Dendritic cell treated with granulocyte-macrophage colony-stimulating factor and Interleukin-4, amounts not matched to agents 40 ng/mL and 50 ng/mL, for 4 days (primary cell): Measurements from ENCODE around the gene STARD5.
"Not testable (repeated sequence)": the region's sequence is repeated elsewhere in the genome, so short reads cannot be mapped to it uniquely, and the experiment has no call there.

ENCODE experiments used
- H3K27ac Mint-ChIP-seq: one replicate; pipeline ENCODE4 v1.8.0; 2022; ENCODE audit warnings: mild to moderate bottlenecking, mixed read lengths
- H3K27me3 Mint-ChIP-seq: one replicate; pipeline ENCODE4 v1.8.0; 2022; ENCODE audit warnings: mild to moderate bottlenecking, mixed read lengths
- H3K36me3 Mint-ChIP-seq: one replicate; pipeline ENCODE4 v1.8.0; 2022; ENCODE audit warnings: low read depth, mixed read lengths
- H3K4me1 Mint-ChIP-seq: one replicate; pipeline ENCODE4 v1.8.0; 2022; ENCODE audit warnings: low read depth, mixed read lengths
- H3K4me3 Mint-ChIP-seq: one replicate; pipeline ENCODE4 v1.8.0; 2022; ENCODE audit warnings: mild to moderate bottlenecking, moderate library complexity, mixed read lengths
- H3K9me3 Mint-ChIP-seq: one replicate; pipeline ENCODE4 v1.8.0; 2022; ENCODE audit warnings: mixed read lengths
- intact Hi-C: fragments of 100-400 bp; cut with micrococcal nuclease; formaldehyde crosslinking; loops from one replicate; pipeline ENCODE4 v1.15.0; 2022

Gene STARD5, protein sequence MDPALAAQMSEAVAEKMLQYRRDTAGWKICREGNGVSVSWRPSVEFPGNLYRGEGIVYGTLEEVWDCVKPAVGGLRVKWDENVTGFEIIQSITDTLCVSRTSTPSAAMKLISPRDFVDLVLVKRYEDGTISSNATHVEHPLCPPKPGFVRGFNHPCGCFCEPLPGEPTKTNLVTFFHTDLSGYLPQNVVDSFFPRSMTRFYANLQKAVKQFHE

GRCh38 chr15:81323944-81324881 is at the start of gene STARD5:
STARD5 (minus strand) TSS chr15:81324141; CDS start chr15:81324099, 42 bp downstream.
- Mint-ChIP-seq H3K36me3 (peaks cover 29% of the 10 kb centered on the region), H3K4me1 (peaks cover 32% of the 10 kb centered on the region), H3K27me3 (peaks cover 6% of the 10 kb centered on the region), H3K4me3 (peak within 1 kb of the TSS; percentile 84), H3K9me3 (no peaks in the 10 kb centered on the region), H3K27ac (peak within 1 kb of the TSS; percentile 80)
- intact Hi-C loops, result loop anchor here (2.0 to 5.0 kb wide), 2 partner anchors 23 to 37 kb away; no protein-coding TSS in a partner anchor

DNA sequence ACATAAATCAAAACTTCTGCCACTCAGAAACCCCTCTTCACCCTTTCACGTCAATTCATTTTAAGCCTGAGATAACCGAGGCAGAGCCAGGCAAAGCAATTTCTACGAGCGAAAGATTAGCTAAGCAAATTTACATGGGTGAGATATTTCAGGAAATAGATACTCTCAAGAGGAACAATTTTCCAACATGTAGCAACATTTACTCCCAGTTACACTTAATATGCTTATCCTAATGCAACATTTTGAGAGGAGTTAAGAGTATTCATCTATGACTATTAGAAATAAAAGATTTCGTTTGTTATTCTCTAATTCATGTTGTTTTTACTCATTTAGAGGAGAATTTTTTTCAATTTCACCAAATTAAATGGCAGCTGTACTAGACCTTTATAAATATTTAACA is 49.2 kb upstream of the STARD5 start:
- Mint-ChIP-seq H3K4me3 (no peak overlapping the region), H3K36me3 (no peaks in the 10 kb centered on the region), H3K27me3 (no peaks in the 10 kb centered on the region), H3K27ac (no peak overlapping the region), H3K9me3 (no peaks in the 10 kb centered on the region), H3K4me1 (no peaks in the 10 kb centered on the region)
- intact Hi-C loops, result no loop called here

GRCh38 chr15:81372575-81372974 is 48.6 kb upstream of the STARD5 start:
- no peak overlapping the region for H3K27ac Mint-ChIP-seq

GRCh38 chr15:81363718-81364500 is 40.0 kb upstream of the STARD5 start:
- no peaks in the 10 kb centered on the region for H3K9me3 Mint-ChIP-seq
- no peaks in the 10 kb centered on the region for H3K4me1 Mint-ChIP-seq
- no peaks in the 10 kb centered on the region for H3K36me3 Mint-ChIP-seq
- no peaks in the 10 kb centered on the region for H3K27me3 Mint-ChIP-seq
- no peak overlapping the region for H3K27ac Mint-ChIP-seq
- H3K4me3 Mint-ChIP-seq, result no peak overlapping the region
- intact Hi-C loops, result no loop called here

More at GRCh38 chr15:81372575-81372974, 48.6 kb upstream of the STARD5 start:
- Mint-ChIP-seq H3K9me3 (no peaks in the 10 kb centered on the region), H3K4me3 (no peak overlapping the region), H3K36me3 (no peaks in the 10 kb centered on the region), H3K27me3 (no peaks in the 10 kb centered on the region), H3K4me1 (no peaks in the 10 kb centered on the region)
- intact Hi-C loops, result no loop called here

DNA sequence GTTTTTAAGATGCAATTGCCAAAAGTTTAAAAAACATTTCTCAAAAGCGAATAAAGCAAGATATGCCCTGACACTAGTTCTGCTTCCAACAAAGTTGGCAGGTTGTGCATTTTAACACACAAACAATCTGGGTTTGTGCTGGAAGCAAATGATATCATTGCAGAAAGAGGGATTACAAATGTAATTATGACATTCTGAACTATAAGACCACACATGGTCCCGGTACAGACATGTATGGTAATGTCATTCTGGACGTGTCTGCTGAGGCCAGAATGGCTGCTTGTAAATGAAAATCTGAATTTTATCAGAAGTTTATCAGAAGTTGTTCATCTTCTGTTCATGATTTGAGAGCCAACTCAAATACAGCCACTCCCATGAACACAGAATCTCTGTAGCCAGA is 39.3 kb upstream of the STARD5 start:
- Mint-ChIP-seq H3K4me3 (no peak overlapping the region), H3K36me3 (no peaks in the 10 kb centered on the region), H3K9me3 (no peaks in the 10 kb centered on the region), H3K4me1 (no peaks in the 10 kb centered on the region), H3K27ac (no peak overlapping the region), H3K27me3 (no peaks in the 10 kb centered on the region)
- intact Hi-C loops, result no loop called here

GRCh38 chr15:81362790-81363189 is 38.8 kb upstream of the STARD5 start:
- no peaks in the 10 kb centered on the region for H3K36me3 Mint-ChIP-seq
- no peaks in the 10 kb centered on the region for H3K9me3 Mint-ChIP-seq
- H3K4me1 Mint-ChIP-seq, result no peaks in the 10 kb centered on the region
- H3K27ac Mint-ChIP-seq, result no peak overlapping the region
- H3K4me3 Mint-ChIP-seq, result no peak overlapping the region
- H3K27me3 Mint-ChIP-seq, result no peaks in the 10 kb centered on the region
- intact Hi-C loops, result no loop called here

GRCh38 chr15:81361891-81362290 is 38.0 kb upstream of the STARD5 start:
- H3K36me3 Mint-ChIP-seq, result no peaks in the 10 kb centered on the region
- no peak overlapping the region for H3K27ac Mint-ChIP-seq
- no peak overlapping the region for H3K4me3 Mint-ChIP-seq
- intact Hi-C loops, result no loop called here
- no peaks in the 10 kb centered on the region for H3K4me1 Mint-ChIP-seq
- H3K27me3 Mint-ChIP-seq, result no peaks in the 10 kb centered on the region
- no peaks in the 10 kb centered on the region for H3K9me3 Mint-ChIP-seq

GRCh38 chr15:81360491-81360890 is 36.5 kb upstream of the STARD5 start:
- Mint-ChIP-seq H3K4me1 (no peaks in the 10 kb centered on the region), H3K4me3 (no peak overlapping the region), H3K36me3 (no peaks in the 10 kb centered on the region), H3K27me3 (no peaks in the 10 kb centered on the region), H3K9me3 (no peaks in the 10 kb centered on the region), H3K27ac (no peak overlapping the region)
- intact Hi-C loops, result no loop called here

GRCh38 chr15:81358248-81358647 is 34.3 kb upstream of the STARD5 start:
- Mint-ChIP-seq H3K9me3 (no peaks in the 10 kb centered on the region), H3K27me3 (no peaks in the 10 kb centered on the region), H3K4me3 (no peak overlapping the region), H3K27ac (no peak overlapping the region), H3K36me3 (no peaks in the 10 kb centered on the region), H3K4me1 (no peaks in the 10 kb centered on the region)
- intact Hi-C loops, result no loop called here

- H3K27ac Mint-ChIP-seq, result no peak overlapping the region
- intact Hi-C loops, result no loop called here
These were observed 33.3 kb upstream of the STARD5 start for GRCh38 chr15:81357180-81357686.

GRCh38 chr15:81356252-81356651 is 32.3 kb upstream of the STARD5 start:
- H3K27me3 Mint-ChIP-seq, result no peaks in the 10 kb centered on the region
- intact Hi-C loops, result no loop called here
- no peak overlapping the region for H3K4me3 Mint-ChIP-seq

More at GRCh38 chr15:81357180-81357686, 33.3 kb upstream of the STARD5 start:
- Mint-ChIP-seq H3K36me3 (no peaks in the 10 kb centered on the region), H3K9me3 (no peaks in the 10 kb centered on the region), H3K4me1 (no peaks in the 10 kb centered on the region), H3K4me3 (no peak overlapping the region), H3K27me3 (no peaks in the 10 kb centered on the region)

DNA sequence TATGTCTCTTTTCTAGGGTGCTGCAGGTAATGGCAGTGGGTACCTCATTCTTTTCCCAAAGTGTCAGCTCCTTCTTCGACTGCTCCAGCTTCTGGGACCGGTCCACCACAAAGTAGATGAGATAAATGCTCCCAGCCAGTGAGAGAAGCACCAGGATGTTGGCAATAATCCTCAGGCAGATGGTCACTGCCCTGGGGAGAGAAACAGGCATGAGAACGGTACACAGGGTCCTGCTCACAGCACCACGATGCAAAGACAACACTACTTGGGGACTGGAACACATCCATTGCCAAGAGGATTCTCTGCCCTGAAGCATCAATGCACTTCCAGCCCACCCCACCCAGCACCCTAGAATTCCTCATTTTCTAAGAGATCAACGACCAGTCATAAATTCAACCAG is 27.7 kb upstream of the STARD5 start:
- H3K27ac Mint-ChIP-seq, result no peak overlapping the region
- H3K27me3 Mint-ChIP-seq, result no peaks in the 10 kb centered on the region
- no peaks in the 10 kb centered on the region for H3K9me3 Mint-ChIP-seq
- no peaks in the 10 kb centered on the region for H3K36me3 Mint-ChIP-seq
- H3K4me3 Mint-ChIP-seq, result no peak overlapping the region
- peaks cover 9% of the 10 kb centered on the region for H3K4me1 Mint-ChIP-seq
- intact Hi-C loops, result no loop called here

More at GRCh38 chr15:81356252-81356651, 32.3 kb upstream of the STARD5 start:
- Mint-ChIP-seq H3K36me3 (no peaks in the 10 kb centered on the region), H3K9me3 (no peaks in the 10 kb centered on the region), H3K4me1 (no peaks in the 10 kb centered on the region), H3K27ac (no peak overlapping the region)

DNA sequence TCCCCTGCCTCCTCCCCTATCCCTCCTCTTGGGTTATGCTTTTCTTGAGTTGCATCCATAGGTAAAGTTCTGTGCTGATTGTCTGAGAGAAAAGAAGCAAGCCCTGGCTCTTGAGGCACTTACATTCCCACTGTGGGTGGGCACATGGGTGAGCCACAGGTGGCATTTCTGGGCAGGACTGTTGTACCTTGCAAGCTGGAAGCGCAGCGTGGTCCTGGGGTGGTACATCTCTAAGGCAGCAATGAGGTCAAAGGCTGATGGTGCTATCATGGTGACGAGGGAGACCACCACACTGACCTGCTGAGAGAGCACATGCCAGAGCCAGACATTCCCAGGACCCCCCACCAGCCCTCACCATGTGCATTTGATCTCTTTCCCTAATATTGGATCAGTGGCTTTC is 25.3 kb upstream of the STARD5 start:
- intact Hi-C loops, result no loop called here
- peaks cover 9% of the 10 kb centered on the region for H3K4me1 Mint-ChIP-seq
- no peaks in the 10 kb centered on the region for H3K27me3 Mint-ChIP-seq
- no peaks in the 10 kb centered on the region for H3K9me3 Mint-ChIP-seq
- no peaks in the 10 kb centered on the region for H3K36me3 Mint-ChIP-seq
- H3K27ac Mint-ChIP-seq, result no peak overlapping the region
- H3K4me3 Mint-ChIP-seq, result no peak overlapping the region

DNA sequence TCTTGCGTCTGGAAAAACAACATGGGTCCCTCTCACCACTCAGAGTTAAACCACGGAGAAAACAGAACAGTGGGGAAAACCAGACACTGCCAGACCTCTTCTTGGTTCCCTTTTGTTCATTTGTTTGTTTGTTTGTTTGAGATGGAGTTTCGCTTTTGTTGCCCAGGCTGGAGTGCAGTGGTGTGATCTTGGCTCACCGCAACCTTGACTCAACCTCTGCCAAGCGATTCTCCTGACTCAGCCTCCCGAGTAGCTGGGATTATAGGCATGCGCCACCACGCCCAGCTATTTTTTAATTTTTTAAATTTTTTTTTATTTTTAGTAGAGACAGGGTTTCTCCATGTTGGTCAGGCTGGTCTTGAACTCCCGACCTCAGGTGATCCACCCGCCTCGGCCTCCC is 24.8 kb upstream of the STARD5 start:
- H3K9me3 Mint-ChIP-seq, H3K4me3 Mint-ChIP-seq, intact Hi-C loops: not testable (repeated sequence)

More for the DNA sequence above, 24.8 kb upstream of the STARD5 start:
- not testable (repeated sequence) for H3K4me1 Mint-ChIP-seq, H3K36me3 Mint-ChIP-seq, H3K27me3 Mint-ChIP-seq, H3K27ac Mint-ChIP-seq
